HG02610 (cell line): ENCODE data around the gene RRAS2.
"Not testable (repeated sequence)": the region's sequence is repeated elsewhere in the genome, so short reads cannot be mapped to it uniquely, and the experiment has no call there.

ENCODE experiments used
- ATAC-seq: cut with Tn5 transposase; IDR thresholded peaks from one replicate; pipeline ENCODE4 v1.9.1; 2021; ENCODE audit warnings: mild to moderate bottlenecking, moderate library complexity; ENCODE audit not compliant: unreplicated experiment

Gene RRAS2

DNA sequence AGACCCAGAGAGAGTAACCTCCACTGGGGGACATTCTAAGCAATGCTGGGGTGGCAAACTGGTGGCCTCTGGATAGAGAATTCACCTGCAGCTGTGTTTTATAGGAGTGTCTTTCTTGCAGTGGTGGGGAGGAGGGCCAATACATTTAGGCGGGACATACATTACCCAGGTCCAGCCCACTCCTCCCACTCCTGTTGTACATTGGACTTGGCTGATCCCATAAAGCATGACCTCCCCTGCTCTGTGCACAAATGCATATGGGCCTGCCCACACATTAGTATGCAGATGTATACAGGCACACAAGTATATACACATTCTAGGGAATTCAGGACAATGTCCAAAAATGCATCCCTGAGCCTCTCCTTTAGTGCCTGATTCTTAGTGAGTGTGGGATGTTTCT, 99.1 kb downstream of the RRAS2 start:
- ATAC-seq = no peak

GRCh38 chr11:14259186-14259784, 99.7 kb downstream of the RRAS2 start:
- no peak for ATAC-seq

DNA sequence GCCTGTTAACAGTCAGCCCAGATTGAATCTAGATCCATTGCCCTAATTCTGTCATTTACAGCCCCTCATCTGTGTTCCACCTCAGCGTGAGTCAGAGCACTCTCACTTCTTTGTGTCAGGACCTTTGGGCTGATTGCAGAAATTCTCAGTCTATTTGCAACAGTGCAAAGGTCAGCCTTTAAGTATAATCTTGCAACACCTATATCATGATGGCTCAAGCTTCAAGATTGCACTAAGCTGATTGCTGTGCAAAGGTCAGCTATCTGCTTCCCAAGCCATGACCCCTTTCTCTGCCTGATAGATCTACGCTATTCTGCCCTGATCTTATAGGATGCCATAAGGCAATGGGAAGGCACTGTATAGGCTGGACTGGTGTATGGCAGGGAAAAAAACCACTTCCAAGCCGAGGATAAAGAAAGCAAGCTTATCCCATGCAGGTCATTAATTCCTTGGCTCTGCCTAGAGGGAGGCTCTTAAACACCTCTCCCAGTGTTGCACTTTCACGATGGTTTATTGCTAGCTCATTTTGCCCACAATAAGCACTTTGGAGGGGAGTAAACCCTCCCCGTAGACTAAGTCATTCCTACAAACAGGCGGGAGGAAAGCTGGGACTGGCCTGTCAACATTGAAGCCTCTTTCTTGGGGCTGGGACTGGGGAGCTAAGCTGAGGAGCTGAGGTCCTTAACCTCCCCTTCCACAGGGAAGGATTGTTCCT, 100.6 kb downstream of the RRAS2 start:
- ATAC-seq = no peak

DNA sequence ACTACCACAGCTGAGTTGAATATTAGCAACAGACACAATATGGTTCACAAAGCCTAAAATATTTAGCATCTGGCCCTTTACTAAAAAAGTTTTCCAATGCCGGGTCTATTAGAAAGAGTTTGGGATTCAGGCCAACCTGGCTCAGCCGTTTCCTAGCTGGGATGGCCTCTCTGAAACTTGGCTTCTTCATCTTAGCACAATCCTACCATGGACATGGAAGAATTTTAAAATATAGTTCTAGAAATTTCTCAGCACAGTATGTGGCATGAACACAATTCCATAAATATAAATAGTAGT, 103.8 kb downstream of the RRAS2 start:
- no peak for ATAC-seq

DNA sequence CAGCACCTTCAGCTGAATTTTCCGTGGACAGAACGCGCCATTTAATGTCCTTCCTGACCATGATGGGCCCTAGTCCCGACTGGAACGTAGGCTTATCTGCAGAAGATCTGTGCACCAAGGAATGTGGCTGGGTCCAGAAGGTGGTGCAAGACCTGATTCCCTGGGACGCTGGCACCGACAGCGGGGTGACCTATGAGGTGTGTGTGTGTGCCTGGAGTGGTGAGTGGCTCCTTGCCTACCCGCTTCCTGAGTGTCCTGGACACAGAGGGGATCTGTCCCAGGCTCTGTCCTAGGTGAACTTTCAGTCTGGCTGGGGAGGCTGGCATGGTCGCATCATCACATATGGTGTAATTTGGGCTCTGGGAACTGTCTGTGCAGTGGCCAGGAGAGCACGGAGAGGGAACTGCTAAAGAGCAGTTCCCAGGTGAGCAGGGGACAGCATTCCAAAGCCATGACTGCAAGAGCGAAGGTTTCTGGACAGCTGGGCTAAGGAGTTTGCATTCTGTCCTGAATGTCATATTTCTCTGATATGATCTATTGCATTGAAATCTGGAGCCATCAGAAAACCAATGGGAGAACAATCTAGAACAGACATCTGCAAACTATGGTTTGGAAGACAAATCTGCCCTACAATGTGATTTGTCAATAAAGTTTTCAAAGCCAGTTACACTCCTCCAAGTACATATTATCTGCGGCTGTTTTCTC, 104.3 kb downstream of the RRAS2 start:
- ATAC-seq = no peak

DNA sequence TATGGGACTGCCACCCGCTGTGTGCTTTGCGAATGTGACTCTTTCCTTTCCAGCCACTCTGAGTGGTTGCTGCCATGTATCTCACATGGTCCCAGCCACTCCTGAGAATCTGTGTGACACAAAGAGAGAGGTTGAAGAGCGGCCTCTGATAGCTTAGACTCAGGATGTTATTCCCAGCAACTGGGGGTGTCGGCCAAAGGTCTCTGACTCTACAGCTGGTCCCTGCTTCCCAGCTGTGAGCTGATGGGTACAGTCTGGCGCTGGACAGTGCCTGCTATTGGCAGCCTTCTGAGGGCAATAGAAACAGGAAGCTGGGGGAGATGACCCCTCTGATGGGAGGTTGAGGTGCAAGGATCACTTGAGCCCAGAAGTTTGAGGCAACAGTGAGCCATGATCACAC, 105.1 kb downstream of the RRAS2 start:
- ATAC-seq = no peak

DNA sequence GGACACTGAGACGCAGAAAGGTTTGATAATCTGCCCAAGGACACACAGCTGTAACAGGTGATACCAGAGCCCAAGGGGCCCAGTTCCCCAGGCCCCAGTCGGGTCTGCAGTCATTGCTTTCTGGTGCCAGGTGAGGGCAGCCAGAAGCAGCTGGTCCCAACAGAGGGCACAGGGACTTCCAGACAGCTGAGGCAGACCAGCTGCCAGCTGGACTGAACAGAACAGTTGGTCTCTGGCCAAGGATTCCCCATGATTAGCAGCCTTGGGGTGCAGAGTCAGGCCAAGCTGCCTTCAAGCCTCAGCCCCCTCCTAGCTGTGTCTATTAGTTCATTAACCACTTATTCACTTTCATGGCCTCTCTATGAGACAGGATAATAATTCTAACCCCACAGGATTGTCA, 105.6 kb downstream of the RRAS2 start:
- no peak for ATAC-seq

- ATAC-seq = not testable (repeated sequence)
Measured at GRCh38 chr11:14252501-14252900, 106.5 kb downstream of the RRAS2 start.

DNA sequence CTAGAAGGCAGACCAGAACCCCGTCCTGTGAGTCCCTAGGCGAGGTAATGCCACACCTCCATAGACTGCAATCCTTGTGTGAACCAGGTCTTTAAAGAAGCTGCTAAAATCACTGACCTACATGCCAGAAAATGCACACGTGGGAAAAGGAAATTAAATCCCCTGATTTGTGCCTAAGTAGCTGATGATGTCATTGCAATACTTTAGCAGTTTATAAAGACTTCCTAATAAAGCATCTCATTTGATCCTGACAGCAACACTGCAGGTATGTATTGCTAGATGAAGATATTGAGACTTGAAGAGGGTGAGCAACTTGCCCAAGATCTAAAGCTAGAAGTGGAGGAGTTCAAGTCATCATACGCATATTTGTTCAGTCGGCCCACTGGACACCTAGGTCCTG, 107.2 kb downstream of the RRAS2 start:
- ATAC-seq = no peak

DNA sequence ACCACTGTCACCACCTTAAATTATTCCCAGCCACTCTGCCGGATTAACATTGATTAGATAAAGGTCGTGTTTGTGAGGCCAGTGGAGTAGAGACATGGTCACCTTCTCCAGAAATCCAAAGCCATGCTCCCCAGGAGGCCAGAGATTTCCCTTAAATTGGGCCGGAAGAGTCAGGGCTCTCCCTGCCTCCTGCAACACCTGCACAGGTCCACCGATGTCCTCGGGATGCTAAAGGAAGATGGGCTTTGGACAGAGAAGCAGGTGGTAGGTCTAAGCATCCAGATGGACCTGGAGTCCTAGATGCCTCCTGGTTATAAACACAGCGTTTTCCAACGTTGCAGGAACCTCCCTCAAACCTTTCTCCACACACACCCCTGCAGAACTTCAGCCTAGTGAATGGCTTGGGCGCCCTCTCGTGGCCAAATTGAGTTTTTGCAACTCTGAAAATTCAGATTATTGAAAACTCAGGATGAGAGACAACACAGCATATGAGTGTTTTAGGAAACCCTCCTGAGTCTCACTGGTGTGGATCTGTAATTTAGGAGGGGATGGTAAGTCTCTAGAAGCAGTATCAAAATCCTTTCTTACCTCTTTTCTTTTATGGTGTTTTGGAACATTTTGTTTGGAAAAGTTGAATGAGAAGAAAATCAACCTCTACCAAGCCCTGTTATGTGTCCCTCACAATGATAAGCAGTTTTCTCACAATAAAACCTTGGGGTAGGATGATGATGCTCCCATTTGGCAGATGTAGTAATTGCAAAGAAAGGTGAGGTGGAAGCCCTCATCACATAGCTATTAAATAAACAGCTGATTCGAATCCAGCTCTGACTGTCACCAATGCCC, 109.6 kb downstream of the RRAS2 start:
- no peak for ATAC-seq

DNA sequence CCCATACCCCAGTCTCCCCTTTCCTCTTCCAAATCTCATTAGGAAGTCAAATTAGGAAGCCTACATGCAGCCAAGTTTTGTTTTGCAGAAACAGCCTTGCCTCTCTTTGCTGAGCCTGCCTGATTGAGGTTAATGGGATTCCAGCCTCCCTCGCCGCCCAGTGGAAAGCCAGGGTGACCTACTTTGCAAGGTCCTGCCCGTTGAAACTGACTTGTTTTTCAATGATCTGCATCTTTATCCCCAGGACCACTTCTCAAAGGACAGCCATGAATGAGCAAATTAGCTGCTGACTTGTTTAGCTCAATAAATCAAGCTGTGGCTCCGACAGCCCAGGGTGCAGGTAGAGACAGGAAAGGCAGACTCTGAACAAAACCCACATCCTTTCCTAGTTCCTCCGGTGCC, 110.4 kb downstream of the RRAS2 start:
- ATAC-seq = no peak

DNA sequence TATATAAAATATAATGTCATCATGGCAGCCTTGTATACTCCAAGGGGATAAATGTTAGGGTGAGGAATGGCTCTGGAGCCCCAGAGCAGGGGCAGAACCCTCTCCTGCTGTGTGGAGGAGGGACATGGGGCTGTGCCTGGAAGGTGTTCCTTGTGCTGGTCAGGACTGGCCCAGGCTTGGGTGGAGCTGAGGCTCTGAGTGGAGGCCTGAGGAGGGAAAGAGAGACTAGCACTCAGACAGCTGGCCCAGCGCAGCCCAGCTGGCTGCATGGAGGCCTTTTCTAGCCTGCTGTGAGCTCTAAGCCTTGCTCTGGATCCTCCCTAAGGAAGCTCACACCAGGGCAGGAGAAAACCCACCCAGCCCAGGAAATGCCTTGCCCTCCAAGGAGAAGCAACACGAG, 113.5 kb downstream of the RRAS2 start:
- ATAC-seq = no peak

GRCh38 chr11:14244926-14245325, 114.1 kb downstream of the RRAS2 start:
- no peak for ATAC-seq

DNA sequence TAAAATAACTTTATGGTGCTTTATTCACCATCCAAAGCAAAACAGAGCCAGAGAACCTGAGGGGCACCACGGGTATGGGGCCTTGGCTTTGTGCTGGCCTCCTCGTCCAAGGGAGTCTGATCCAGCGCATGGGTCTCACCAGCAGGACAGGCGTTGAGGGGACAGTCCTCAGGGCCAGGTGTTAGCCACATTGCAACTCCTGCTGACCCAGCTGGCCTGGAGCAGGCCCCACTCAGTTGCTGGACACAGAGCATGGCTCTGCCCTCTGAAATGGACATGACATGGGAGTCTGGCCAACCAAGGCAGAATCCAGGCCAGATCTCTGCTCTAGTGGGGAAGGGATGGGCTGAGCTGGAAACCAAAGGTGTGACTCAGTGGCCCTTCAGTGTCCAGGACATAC, 116.2 kb downstream of the RRAS2 start:
- ATAC-seq = no peak

GRCh38 chr11:14242187-14242586, 116.8 kb downstream of the RRAS2 start:
- no peak for ATAC-seq

- ATAC-seq = no peak
Measured at GRCh38 chr11:14240951-14241350, 118.0 kb downstream of the RRAS2 start.

GRCh38 chr11:14240221-14240620, 118.8 kb downstream of the RRAS2 start:
- ATAC-seq = no peak

GRCh38 chr11:14237444-14237961, 121.5 kb downstream of the RRAS2 start:
- ATAC-seq = peak; percentile 92

GRCh38 chr11:14235701-14236100, 123.3 kb downstream of the RRAS2 start:
- no peak for ATAC-seq

DNA sequence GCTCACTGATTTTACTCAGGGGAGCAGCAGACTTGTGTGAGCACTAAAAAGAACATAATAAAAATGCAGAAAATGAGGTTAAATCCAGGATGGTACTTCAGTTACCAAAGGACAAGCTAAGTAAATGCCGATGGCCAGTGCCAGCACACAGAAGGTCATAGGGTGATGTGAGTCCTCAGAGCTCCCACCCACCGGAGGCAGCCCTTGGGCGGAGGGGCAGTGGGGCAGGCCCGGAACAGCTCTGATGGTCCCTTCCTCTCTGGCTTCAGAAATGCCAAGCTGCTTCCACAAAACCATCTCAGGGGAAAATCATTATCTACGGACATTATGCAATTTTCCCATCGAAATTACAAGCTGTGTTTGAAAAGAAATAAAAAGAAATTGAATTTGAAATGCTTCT, 124.5 kb downstream of the RRAS2 start:
- no peak for ATAC-seq

DNA sequence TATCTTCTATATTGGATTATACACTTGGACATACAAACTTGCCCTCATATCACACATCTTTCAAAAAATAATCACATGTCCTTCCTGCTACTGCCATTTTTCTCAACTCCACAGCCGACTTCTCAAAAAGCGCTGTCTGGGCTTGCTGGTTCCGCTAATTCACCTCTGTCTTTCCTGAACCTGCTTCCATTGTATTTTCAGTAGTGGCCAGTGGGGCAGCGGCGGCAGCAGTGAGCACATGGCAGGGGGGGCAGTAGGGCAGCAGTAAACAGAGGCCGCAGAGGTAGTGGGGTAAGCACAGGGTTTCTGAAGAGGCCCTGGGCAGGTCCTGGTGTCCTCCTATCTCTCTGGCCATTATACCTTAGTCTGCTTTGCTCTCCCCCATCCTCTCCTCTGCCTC, 126.3 kb downstream of the RRAS2 start:
- no peak for ATAC-seq
